ENCODE measurements around the gene FHOD3. TPM values are rescaled to one million over a fixed set of nuclear protein-coding genes. Genes with fewer than 3 reads are reported as not detected.

FHOD3 gene
- total RNA-seq, 2 donors from 2014 or later = not detected

DNA sequence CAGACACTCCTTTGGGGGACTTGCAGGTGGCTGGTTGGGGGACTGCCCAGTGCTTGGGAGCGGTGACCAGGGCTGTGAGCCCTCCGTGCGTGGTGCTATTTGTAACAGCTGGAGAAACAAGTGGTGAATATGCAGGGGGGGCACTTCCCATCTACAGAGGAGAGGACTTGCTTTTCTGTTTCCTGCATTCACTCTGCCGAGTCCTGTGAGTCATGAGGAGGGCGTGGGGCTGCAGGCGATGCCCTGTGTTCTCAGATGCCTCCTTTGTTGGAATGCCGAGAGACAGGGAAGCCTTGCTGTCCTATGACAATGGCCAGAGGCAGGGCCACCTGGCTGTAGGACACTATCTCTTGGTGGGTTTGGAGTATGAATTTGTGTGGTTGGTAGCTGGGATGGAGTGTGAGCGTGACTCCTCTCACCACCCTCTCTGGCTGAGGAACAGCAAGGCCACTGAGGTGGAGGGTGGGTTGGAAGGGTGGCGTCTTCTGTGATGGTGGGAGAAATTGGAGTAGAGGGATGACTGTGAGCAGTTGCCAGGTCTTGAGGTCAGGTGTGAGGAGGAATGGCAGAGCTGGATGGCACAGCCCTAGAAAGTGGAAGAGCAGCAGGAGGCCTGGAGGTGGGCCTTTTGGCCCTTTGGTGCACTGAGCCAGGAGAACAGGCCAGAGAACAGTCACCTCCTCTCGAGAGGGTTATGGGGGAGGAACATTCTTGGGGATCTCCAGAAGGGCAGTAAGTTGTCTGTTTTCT is 24.3 kb downstream of the FHOD3 start:
- H3K27me3 Mint-ChIP-seq = peaks cover 24 to 33% of the 10 kb centered on the region in 2 donors
- no peak overlapping the region for H3K4me3 Mint-ChIP-seq
- peaks cover 3% of the 10 kb centered on the region for H3K9me3 Mint-ChIP-seq
- no peaks in the 10 kb centered on the region for H3K4me1 Mint-ChIP-seq (ENCODE audit: low read depth in 2 of 2)
- peaks cover 12% of the 10 kb centered on the region for H3K36me3 Mint-ChIP-seq
- DNase-seq (ENCODE audit: low spot score) (no peak), ATAC-seq (peak; percentile 40 to 44)
- no peak overlapping the region for H3K27ac Mint-ChIP-seq

DNA sequence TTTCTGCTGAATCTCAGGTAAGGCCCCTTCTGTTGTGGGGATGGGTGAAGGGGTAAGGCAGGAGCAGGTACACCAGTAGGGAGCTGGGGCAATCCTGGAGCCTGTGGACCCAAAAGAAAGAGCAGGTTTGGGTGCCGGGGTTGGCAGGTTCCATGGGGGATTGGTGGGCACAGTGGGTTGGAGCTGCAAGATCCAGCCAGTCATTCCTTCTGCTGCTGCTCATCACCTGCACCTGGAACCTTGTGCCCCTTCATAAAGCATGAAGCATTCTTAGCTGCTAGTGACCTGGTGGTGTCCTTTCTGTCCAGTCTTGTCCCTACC is 24.9 kb downstream of the FHOD3 start:
- Mint-ChIP-seq H3K4me3 (no peak overlapping the region), H3K27ac (no peak overlapping the region), H3K9me3 (peaks cover 3% of the 10 kb centered on the region), H3K4me1 (ENCODE audit: low read depth in 2 of 2) (no peaks in the 10 kb centered on the region), H3K27me3 (peaks cover 24 to 33% of the 10 kb centered on the region in 2 donors), H3K36me3 (peaks cover 12% of the 10 kb centered on the region)
- DNase-seq (ENCODE audit: low spot score) (no peak), ATAC-seq (no peak)

DNA sequence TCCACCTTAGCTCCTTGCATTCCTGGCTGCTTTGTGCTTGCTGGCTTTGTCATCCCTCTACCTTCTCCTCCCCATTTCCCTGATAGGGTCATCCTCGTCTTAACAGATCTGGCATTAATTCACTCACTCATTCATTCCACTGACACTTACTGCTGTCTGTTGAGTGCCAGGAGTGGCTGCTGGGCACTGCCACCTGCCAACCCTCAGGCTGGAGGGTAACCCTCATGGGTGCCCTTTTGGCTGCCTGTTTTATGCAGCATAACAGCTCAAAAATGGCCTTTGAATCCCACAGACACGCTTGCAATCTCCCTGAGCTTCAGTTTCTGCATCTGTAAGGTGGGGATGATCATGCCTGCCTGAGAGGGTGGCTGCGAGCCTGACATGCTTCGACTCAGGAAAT is 25.2 kb downstream of the FHOD3 start:
- DNase-seq (ENCODE audit: low spot score) (no peak), ATAC-seq (no peak)
- Mint-ChIP-seq H3K4me1 (ENCODE audit: low read depth in 2 of 2) (no peaks in the 10 kb centered on the region), H3K36me3 (peaks cover 12% of the 10 kb centered on the region), H3K27me3 (peaks cover 24 to 34% of the 10 kb centered on the region in 2 donors), H3K9me3 (peaks cover 3% of the 10 kb centered on the region), H3K27ac (no peak overlapping the region), H3K4me3 (no peak overlapping the region)

DNA sequence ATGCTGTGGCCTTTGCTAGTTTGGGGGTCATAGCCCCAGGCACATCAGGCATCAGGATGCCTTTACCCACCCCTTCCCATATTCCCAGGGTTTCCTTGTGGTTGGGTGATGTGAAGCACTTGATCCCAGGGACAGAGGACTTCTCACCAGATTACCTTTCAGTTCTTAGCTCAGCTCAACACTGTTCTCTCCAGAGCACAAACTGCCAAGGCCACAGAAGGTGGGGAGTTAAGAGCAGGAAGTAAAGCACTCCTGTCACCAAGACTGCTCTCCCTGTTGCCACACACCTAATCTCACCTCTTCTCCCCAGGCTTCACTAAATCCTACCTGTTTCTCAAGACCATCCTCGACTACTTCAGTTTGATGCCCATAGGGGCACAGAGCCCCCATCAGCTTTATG is 25.9 kb downstream of the FHOD3 start:
- Mint-ChIP-seq H3K27ac (no peak overlapping the region), H3K4me3 (no peak overlapping the region), H3K9me3 (peaks cover 3% of the 10 kb centered on the region), H3K4me1 (ENCODE audit: low read depth in 2 of 2) (no peaks in the 10 kb centered on the region), H3K27me3 (peaks cover 29 to 41% of the 10 kb centered on the region in 2 donors), H3K36me3 (peaks cover 9% of the 10 kb centered on the region)
- ATAC-seq (no peak), DNase-seq (ENCODE audit: low spot score) (no peak)

DNA sequence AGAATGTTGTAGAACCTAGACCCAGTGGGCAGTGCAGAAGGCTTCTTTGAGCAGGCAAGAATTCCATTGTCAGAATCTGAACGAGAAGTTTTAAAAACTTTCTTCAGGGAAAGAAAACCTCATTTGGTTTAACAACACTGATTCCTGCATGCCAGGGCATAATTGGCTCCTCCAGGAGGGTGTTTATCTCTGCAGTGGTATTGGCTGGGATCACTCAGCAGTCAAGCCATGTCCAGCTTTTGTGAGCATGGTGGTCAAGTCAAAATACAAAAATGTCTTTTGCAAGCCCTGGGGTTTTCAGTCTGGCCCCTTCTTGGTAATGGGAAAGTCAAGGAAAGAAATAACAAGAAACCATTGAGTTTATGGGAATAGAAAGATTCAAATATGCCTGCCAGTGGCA is 28.3 kb downstream of the FHOD3 start:
- Mint-ChIP-seq H3K27me3 (peaks cover 30 to 46% of the 10 kb centered on the region in 2 donors), H3K4me3 (no peak overlapping the region), H3K36me3 (no peaks in the 10 kb centered on the region), H3K27ac (no peak overlapping the region), H3K9me3 (no peaks in the 10 kb centered on the region), H3K4me1 (ENCODE audit: low read depth in 2 of 2) (no peaks in the 10 kb centered on the region)
- no peak for DNase-seq (ENCODE audit: low spot score)
- no peak for ATAC-seq

DNA sequence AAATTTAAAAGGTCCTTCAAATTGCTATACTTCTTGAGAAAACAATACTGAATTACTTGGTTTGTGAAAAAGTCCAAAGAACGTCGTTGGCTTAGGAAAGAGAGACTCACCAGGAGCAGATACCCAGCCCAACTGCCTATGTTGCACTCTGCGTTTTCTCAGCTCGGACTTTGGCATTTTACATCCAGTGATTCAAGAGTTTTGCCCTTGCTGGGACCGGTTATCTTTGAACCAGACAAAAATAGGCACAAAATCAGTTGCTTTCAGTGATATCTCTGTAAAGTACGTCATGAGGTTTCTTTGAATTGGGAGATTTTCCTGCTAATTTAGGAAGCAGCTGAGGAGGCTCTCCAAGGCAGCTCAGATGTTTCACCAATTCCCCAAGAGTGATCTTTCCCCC is 29.3 kb downstream of the FHOD3 start:
- no peaks in the 10 kb centered on the region for H3K4me1 Mint-ChIP-seq (ENCODE audit: low read depth in 2 of 2)
- H3K27ac Mint-ChIP-seq = no peak overlapping the region
- H3K4me3 Mint-ChIP-seq = no peak overlapping the region
- peaks cover 23 to 49% of the 10 kb centered on the region in 2 donors for H3K27me3 Mint-ChIP-seq
- ATAC-seq = no peak
- H3K9me3 Mint-ChIP-seq = no peaks in the 10 kb centered on the region
- H3K36me3 Mint-ChIP-seq = no peaks in the 10 kb centered on the region
- DNase-seq (ENCODE audit: low spot score) = no peak

DNA sequence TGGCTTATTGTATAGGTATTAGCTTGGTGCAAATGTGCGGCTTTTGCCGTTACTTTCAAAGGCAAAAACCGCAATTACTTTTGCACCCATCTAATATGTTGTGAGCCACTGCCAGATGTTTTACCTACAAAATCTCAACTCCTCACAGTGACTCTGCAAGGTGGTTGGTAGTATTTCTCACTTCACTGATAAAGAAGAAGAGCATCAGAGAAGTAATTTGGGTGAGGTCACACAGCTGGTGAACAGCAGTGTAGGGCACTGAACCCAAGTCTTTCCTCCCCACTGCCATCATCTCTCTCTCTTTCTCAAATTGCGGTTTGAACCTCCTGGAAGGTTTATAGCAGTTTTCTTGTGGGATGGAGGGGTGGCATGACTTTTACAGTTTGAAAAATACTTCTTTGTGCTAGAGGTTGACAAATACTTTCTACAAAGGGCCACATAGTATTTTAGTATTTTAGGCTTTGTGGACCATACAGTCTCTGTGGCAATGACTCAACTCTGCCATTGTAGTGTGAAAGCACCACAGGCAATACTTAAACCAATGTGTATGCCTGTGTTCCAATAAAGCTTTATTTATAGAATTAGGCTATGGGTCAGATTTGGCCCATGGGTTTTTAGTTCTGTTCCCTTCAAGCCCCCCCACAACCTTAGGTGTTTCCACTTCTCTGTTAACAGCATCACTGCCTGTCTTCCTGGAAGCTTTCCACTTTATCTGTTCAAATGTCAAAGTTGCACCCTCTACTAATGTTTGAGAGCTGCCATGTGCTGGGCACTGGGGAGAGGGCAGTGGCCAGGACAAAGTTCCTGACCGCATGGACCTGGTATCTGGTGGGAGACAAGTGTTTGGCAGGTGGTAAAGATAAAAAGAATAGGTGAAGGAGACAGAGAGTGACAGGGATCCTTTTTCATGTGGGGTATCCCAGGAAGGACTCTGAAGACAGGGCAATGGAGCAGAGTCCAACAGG is 30.1 kb downstream of the FHOD3 start:
- Mint-ChIP-seq H3K27me3 (peaks cover 19 to 44% of the 10 kb centered on the region in 2 donors), H3K4me3 (no peak overlapping the region), H3K27ac (no peak overlapping the region), H3K9me3 (no peaks in the 10 kb centered on the region), H3K36me3 (no peaks in the 10 kb centered on the region), H3K4me1 (ENCODE audit: low read depth in 2 of 2) (no peaks in the 10 kb centered on the region)
- no peak for ATAC-seq
- no peak for DNase-seq (ENCODE audit: low spot score)

DNA sequence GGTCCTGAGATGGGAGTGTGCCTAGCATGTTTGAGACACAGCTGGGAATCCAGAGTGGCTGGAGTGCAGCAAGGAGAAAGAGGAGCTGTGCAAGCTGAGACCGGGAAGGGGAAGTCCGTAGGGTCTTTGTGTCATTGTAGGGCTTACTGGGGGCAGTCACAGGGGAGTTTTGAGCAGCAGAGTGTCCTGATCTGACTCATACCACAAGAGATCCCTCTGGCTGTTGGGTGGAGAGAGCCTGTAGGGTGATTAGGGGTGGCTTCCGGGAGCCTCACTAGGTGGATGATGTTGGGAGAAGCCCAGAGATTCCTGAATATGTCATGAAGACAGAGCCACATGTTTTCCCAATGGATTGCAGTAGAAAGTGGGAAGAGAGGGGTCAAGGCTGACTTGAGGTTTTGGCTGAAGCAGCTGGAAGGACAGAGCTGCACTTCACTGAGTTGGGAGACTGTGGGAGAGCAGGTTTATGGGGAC is 30.9 kb downstream of the FHOD3 start:
- peaks cover 21 to 44% of the 10 kb centered on the region in 2 donors for H3K27me3 Mint-ChIP-seq
- H3K27ac Mint-ChIP-seq = no peak overlapping the region
- ATAC-seq (no peak), DNase-seq (ENCODE audit: low spot score) (no peak)
- H3K36me3 Mint-ChIP-seq = no peaks in the 10 kb centered on the region
- no peak overlapping the region for H3K4me3 Mint-ChIP-seq
- H3K9me3 Mint-ChIP-seq = no peaks in the 10 kb centered on the region
- no peaks in the 10 kb centered on the region for H3K4me1 Mint-ChIP-seq (ENCODE audit: low read depth in 2 of 2)

DNA sequence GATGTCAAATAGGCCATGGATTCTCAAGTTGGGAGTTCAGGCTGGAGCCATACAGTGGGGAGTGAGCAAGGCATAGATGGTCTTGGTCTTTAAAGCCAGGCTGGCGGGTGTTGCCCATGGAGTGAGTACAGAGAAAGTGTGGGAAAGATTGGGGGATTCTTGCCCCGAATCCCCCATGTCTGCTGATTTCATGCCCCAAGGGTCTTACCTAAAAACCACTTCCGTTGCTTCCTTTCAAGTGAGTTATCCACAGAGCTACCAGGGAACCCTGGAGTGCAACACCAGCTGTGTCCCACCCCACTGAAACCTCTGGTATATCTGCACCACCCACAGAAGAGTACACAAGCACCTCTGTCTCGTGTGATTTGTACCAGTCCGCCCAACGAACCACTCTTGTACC is 31.4 kb downstream of the FHOD3 start:
- H3K4me1 Mint-ChIP-seq (ENCODE audit: low read depth in 2 of 2) = no peaks in the 10 kb centered on the region

DNA sequence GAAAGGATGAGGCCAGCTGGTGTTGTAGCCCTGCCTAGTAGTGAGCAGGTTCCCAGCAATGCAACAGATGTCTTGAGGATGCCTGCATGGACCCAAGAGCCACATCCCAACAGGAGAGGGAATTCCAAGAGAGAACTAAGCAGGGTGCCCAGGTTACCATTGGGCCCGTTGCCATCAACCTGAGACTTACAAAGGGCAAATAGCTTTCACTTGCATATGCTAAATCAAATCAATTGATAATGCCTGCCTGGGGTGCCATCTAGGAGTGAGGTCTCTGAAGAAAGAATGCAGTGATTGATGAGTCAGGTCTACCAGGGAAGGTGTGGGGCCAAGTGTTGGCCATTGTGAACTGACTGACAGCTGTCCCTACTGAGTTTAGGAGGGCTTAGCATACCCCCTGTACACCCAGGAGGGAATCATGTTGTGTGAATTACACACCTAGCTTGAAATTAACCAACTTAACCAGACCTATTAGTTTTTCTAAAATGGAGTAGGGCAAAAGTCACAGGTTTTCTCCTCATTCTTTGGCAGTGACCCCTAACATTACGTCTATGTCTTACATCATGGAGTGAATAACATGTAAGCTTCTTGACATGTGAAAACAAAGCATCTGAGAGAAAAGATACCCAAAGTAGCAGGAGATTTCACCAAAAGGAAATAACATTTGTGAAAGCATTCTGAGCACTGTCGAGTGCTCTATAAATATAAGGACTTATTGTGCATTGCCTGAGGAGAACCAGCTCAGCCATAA is 32.3 kb downstream of the FHOD3 start:
- H3K36me3 Mint-ChIP-seq = no peaks in the 10 kb centered on the region
- no peaks in the 10 kb centered on the region for H3K4me1 Mint-ChIP-seq (ENCODE audit: low read depth in 2 of 2)
- H3K27ac Mint-ChIP-seq = no peak overlapping the region
- DNase-seq (ENCODE audit: low spot score) = no peak
- no peak overlapping the region for H3K4me3 Mint-ChIP-seq
- no peak for ATAC-seq
- H3K9me3 Mint-ChIP-seq = no peaks in the 10 kb centered on the region
- H3K27me3 Mint-ChIP-seq = peaks cover 18 to 37% of the 10 kb centered on the region in 2 donors

More for the DNA sequence above, 31.4 kb downstream of the FHOD3 start:
- no peaks in the 10 kb centered on the region for H3K9me3 Mint-ChIP-seq
- H3K27ac Mint-ChIP-seq = no peak overlapping the region
- peaks cover 18 to 42% of the 10 kb centered on the region in 2 donors for H3K27me3 Mint-ChIP-seq
- no peak for DNase-seq (ENCODE audit: low spot score)
- no peak overlapping the region for H3K4me3 Mint-ChIP-seq
- H3K36me3 Mint-ChIP-seq = no peaks in the 10 kb centered on the region
- no peak for ATAC-seq

DNA sequence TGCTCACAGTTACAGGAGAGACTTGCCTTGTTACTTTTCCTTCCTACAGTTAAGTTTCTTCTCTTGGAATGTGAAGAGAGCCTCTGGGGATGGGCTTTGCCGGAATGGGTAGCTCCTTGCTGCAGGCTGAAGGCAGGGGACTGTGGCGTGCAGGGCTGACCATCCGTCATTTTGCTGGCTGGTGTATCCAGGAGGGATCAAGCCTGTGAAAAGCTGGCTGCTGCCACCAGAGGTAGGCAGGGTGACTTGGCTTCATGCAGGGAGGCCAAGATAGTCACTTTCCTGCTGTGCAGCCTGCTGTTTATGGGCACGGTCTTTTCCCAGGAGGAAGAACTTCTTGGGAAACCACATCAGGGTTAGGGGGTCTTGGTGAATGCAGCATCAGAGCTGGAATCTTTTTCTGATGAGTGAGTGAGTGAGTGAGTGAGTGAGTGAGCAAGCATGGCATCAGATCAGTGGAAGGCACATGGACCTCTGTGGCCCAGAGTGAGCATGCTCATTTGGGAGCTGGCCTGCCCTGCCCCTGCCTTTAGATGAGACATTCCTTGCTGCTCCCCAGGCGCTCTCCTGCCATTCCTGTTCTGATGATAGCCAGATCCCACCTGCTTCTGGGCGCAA is 33.0 kb downstream of the FHOD3 start:
- no peaks in the 10 kb centered on the region for H3K9me3 Mint-ChIP-seq
- no peaks in the 10 kb centered on the region for H3K4me1 Mint-ChIP-seq (ENCODE audit: low read depth in 2 of 2)
- H3K27me3 Mint-ChIP-seq = peaks cover 18 to 37% of the 10 kb centered on the region in 2 donors
- DNase-seq (ENCODE audit: low spot score) = no peak
- no peak overlapping the region for H3K4me3 Mint-ChIP-seq
- no peak for ATAC-seq
- no peaks in the 10 kb centered on the region for H3K36me3 Mint-ChIP-seq
- H3K27ac Mint-ChIP-seq = no peak overlapping the region

DNA sequence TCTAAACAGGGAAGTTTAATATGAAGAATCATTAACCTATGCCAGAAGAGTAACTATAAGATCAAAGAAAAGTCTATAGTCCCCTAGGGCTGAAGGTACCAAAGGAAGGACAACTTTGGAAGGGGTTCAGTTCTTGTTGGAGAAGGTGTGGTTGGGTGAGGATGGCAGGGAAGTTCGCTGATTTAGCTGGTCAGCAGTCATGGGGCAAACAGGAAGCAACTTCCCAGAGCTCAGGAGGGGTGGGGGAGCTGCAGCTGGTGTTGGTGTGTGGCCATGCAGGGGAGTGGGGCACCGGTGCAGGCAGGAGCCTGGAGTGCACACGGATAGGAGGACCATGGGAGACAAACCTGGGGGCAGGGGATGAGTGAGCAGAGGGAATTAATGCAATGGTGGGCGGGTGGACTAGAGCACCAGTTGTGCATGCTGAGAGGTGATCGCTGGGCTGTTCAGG is 34.0 kb downstream of the FHOD3 start:
- no peaks in the 10 kb centered on the region for H3K9me3 Mint-ChIP-seq
- no peaks in the 10 kb centered on the region for H3K4me1 Mint-ChIP-seq (ENCODE audit: low read depth in 2 of 2)
- peaks cover 18 to 37% of the 10 kb centered on the region in 2 donors for H3K27me3 Mint-ChIP-seq
- no peak overlapping the region for H3K4me3 Mint-ChIP-seq
- no peak for DNase-seq (ENCODE audit: low spot score)
- H3K27ac Mint-ChIP-seq = no peak overlapping the region
- no peaks in the 10 kb centered on the region for H3K36me3 Mint-ChIP-seq
- no peak for ATAC-seq

DNA sequence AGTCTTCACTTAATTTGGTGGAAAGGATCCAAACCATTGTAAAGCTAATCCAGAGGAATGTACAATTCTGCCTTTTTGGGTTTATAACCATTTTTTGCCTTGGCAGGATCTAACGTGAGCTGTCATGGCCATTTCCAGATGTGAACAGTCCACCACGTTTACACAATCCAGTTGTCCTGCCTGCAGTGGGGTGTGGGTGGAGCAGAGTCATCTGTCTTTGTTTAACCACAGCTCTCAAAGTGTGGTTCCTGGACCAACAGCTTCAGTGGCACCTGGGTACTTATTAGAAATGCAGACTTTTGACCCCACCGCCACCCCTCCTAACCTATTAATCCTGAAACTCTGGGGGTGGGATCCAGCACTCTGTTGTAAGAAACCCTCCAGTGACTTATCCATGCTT is 35.9 kb downstream of the FHOD3 start:
- ATAC-seq (no peak), DNase-seq (ENCODE audit: low spot score) (no peak)
- H3K36me3 Mint-ChIP-seq = no peaks in the 10 kb centered on the region
- peaks cover 19 to 28% of the 10 kb centered on the region in 2 donors for H3K27me3 Mint-ChIP-seq
- H3K4me3 Mint-ChIP-seq = no peak overlapping the region
- no peaks in the 10 kb centered on the region for H3K4me1 Mint-ChIP-seq (ENCODE audit: low read depth in 2 of 2)
- H3K9me3 Mint-ChIP-seq = no peaks in the 10 kb centered on the region
- H3K27ac Mint-ChIP-seq = no peak overlapping the region

Measured in natural killer cell treated with Interleukin-12 subunit alpha and Interleukin-12 subunit beta and Interleukin-15 and Interleukin-18, amount 100 ng/mL, for 72 hours (primary cell).